ENCODE results near the gene RPS6KL1.

RPS6KL1 gene

GRCh38 chr14:74913393-74913910 lies 9.6 kb downstream of the RPS6KL1 start:
- no peak overlapping the region for H3K27ac ChIP-seq (ENCODE audit: low read depth, low read length)
- H3K9ac ChIP-seq (ENCODE audit: low read depth in 1 of 2, low read length in 2 of 2): peak overlapping the region in 1 of 2 donors; percentile 17
- H3K4me3 ChIP-seq (ENCODE audit: low read depth in 1 of 2, low read length in 2 of 2): no peak overlapping the region
- no peaks in the 10 kb centered on the region for H3K9me3 ChIP-seq (ENCODE audit: control insufficient read depth in 1 of 2, low read length in 2 of 2)
- H3K4me1 ChIP-seq (ENCODE audit: control insufficient read depth in 1 of 2, insufficient read depth in 2 of 2, low read length in 2 of 2): peaks cover 12% of the 10 kb centered on the region in 2 donors
- no peaks in the 10 kb centered on the region for H3K36me3 ChIP-seq (ENCODE audit: control insufficient read depth in 1 of 2, insufficient read depth in 2 of 2, low read length in 2 of 2)
- no peaks in the 10 kb centered on the region for H3K27me3 ChIP-seq (ENCODE audit: control insufficient read depth in 1 of 2, insufficient read depth in 2 of 2, low read length in 2 of 2)

GRCh38 chr14:74912801-74913200 lies 10.3 kb downstream of the RPS6KL1 start:
- Histone ChIP-seq H3K4me1 (ENCODE audit: control insufficient read depth in 1 of 2, insufficient read depth in 2 of 2, low read length in 2 of 2) (peaks cover 12 to 17% of the 10 kb centered on the region in 2 donors), H3K9me3 (ENCODE audit: control insufficient read depth in 1 of 2, low read length in 2 of 2) (no peaks in the 10 kb centered on the region), H3K27ac (ENCODE audit: low read depth, low read length) (no peak overlapping the region)

GRCh38 chr14:74912111-74912510 lies 10.9 kb downstream of the RPS6KL1 start:
- no peak overlapping the region for H3K27ac ChIP-seq (ENCODE audit: low read depth, low read length)
- H3K9me3 ChIP-seq (ENCODE audit: control insufficient read depth in 1 of 2, low read length in 2 of 2): no peaks in the 10 kb centered on the region
- H3K27me3 ChIP-seq (ENCODE audit: control insufficient read depth in 1 of 2, insufficient read depth in 2 of 2, low read length in 2 of 2): no peaks in the 10 kb centered on the region
- no peak overlapping the region for H3K4me3 ChIP-seq (ENCODE audit: low read depth in 1 of 2, low read length in 2 of 2)
- no peak overlapping the region for H3K9ac ChIP-seq (ENCODE audit: low read depth in 1 of 2, low read length in 2 of 2)
- H3K36me3 ChIP-seq (ENCODE audit: control insufficient read depth in 1 of 2, insufficient read depth in 2 of 2, low read length in 2 of 2): no peaks in the 10 kb centered on the region
- peaks cover 19 to 24% of the 10 kb centered on the region in 2 donors for H3K4me1 ChIP-seq (ENCODE audit: control insufficient read depth in 1 of 2, insufficient read depth in 2 of 2, low read length in 2 of 2)

More at GRCh38 chr14:74912801-74913200, 10.3 kb downstream of the RPS6KL1 start:
- no peaks in the 10 kb centered on the region for H3K27me3 ChIP-seq (ENCODE audit: control insufficient read depth in 1 of 2, insufficient read depth in 2 of 2, low read length in 2 of 2)
- H3K36me3 ChIP-seq (ENCODE audit: control insufficient read depth in 1 of 2, insufficient read depth in 2 of 2, low read length in 2 of 2): no peaks in the 10 kb centered on the region
- no peak overlapping the region for H3K4me3 ChIP-seq (ENCODE audit: low read depth in 1 of 2, low read length in 2 of 2)
- no peak overlapping the region for H3K9ac ChIP-seq (ENCODE audit: low read depth in 1 of 2, low read length in 2 of 2)

- no peak overlapping the region for H3K27ac ChIP-seq (ENCODE audit: low read depth, low read length)
These were observed 11.4 kb downstream of the RPS6KL1 start for GRCh38 chr14:74911704-74912103.

GRCh38 chr14:74911221-74911620 lies 11.8 kb downstream of the RPS6KL1 start:
- Histone ChIP-seq H3K9ac (ENCODE audit: low read depth in 1 of 2, low read length in 2 of 2) (no peak overlapping the region), H3K36me3 (ENCODE audit: control insufficient read depth in 1 of 2, insufficient read depth in 2 of 2, low read length in 2 of 2) (peaks cover 0 to 5% of the 10 kb centered on the region in 2 donors), H3K4me3 (ENCODE audit: low read depth in 1 of 2, low read length in 2 of 2) (no peak overlapping the region), H3K4me1 (ENCODE audit: control insufficient read depth in 1 of 2, insufficient read depth in 2 of 2, low read length in 2 of 2) (peaks cover 21 to 28% of the 10 kb centered on the region in 2 donors), H3K9me3 (ENCODE audit: control insufficient read depth in 1 of 2, low read length in 2 of 2) (no peaks in the 10 kb centered on the region), H3K27ac (ENCODE audit: low read depth, low read length) (no peak overlapping the region), H3K27me3 (ENCODE audit: control insufficient read depth in 1 of 2, insufficient read depth in 2 of 2, low read length in 2 of 2) (no peaks in the 10 kb centered on the region)

More at GRCh38 chr14:74911704-74912103, 11.4 kb downstream of the RPS6KL1 start:
- Histone ChIP-seq H3K4me1 (ENCODE audit: control insufficient read depth in 1 of 2, insufficient read depth in 2 of 2, low read length in 2 of 2) (peaks cover 21 to 28% of the 10 kb centered on the region in 2 donors), H3K9ac (ENCODE audit: low read depth in 1 of 2, low read length in 2 of 2) (no peak overlapping the region), H3K36me3 (ENCODE audit: control insufficient read depth in 1 of 2, insufficient read depth in 2 of 2, low read length in 2 of 2) (peaks cover 0 to under 1% of the 10 kb centered on the region in 2 donors), H3K9me3 (ENCODE audit: control insufficient read depth in 1 of 2, low read length in 2 of 2) (no peaks in the 10 kb centered on the region), H3K27me3 (ENCODE audit: control insufficient read depth in 1 of 2, insufficient read depth in 2 of 2, low read length in 2 of 2) (no peaks in the 10 kb centered on the region), H3K4me3 (ENCODE audit: low read depth in 1 of 2, low read length in 2 of 2) (no peak overlapping the region)

- Histone ChIP-seq H3K9ac (ENCODE audit: low read depth in 1 of 2, low read length in 2 of 2) (no peak overlapping the region), H3K4me3 (ENCODE audit: low read depth in 1 of 2, low read length in 2 of 2) (peak overlapping the region in 1 of 2 donors; percentile 16), H3K36me3 (ENCODE audit: control insufficient read depth in 1 of 2, insufficient read depth in 2 of 2, low read length in 2 of 2) (peaks cover 0 to 6% of the 10 kb centered on the region in 2 donors), H3K27me3 (ENCODE audit: control insufficient read depth in 1 of 2, insufficient read depth in 2 of 2, low read length in 2 of 2) (no peaks in the 10 kb centered on the region), H3K9me3 (ENCODE audit: control insufficient read depth in 1 of 2, low read length in 2 of 2) (no peaks in the 10 kb centered on the region), H3K4me1 (ENCODE audit: control insufficient read depth in 1 of 2, insufficient read depth in 2 of 2, low read length in 2 of 2) (peaks cover 25 to 33% of the 10 kb centered on the region in 2 donors), H3K27ac (ENCODE audit: low read depth, low read length) (no peak overlapping the region)
These were observed 12.5 kb downstream of the RPS6KL1 start for GRCh38 chr14:74910556-74910955.

- H3K4me3 ChIP-seq (ENCODE audit: low read depth in 1 of 2, low read length in 2 of 2): no peak overlapping the region
- no peak overlapping the region for H3K9ac ChIP-seq (ENCODE audit: low read depth in 1 of 2, low read length in 2 of 2)
- no peak overlapping the region for H3K27ac ChIP-seq (ENCODE audit: low read depth, low read length)
- H3K27me3 ChIP-seq (ENCODE audit: control insufficient read depth in 1 of 2, insufficient read depth in 2 of 2, low read length in 2 of 2): no peaks in the 10 kb centered on the region
- H3K4me1 ChIP-seq (ENCODE audit: control insufficient read depth in 1 of 2, insufficient read depth in 2 of 2, low read length in 2 of 2): peaks cover 25 to 35% of the 10 kb centered on the region in 2 donors
- H3K9me3 ChIP-seq (ENCODE audit: control insufficient read depth in 1 of 2, low read length in 2 of 2): no peaks in the 10 kb centered on the region
- H3K36me3 ChIP-seq (ENCODE audit: control insufficient read depth in 1 of 2, insufficient read depth in 2 of 2, low read length in 2 of 2): peaks cover 0 to 11% of the 10 kb centered on the region in 2 donors
These were observed 13.1 kb downstream of the RPS6KL1 start for GRCh38 chr14:74909911-74910310.

GRCh38 chr14:74909501-74909900 lies 13.6 kb downstream of the RPS6KL1 start:
- H3K9me3 ChIP-seq (ENCODE audit: control insufficient read depth in 1 of 2, low read length in 2 of 2): no peaks in the 10 kb centered on the region
- H3K36me3 ChIP-seq (ENCODE audit: control insufficient read depth in 1 of 2, insufficient read depth in 2 of 2, low read length in 2 of 2): peaks cover 0 to 15% of the 10 kb centered on the region in 2 donors
- H3K4me3 ChIP-seq (ENCODE audit: low read depth in 1 of 2, low read length in 2 of 2): no peak overlapping the region
- no peak overlapping the region for H3K27ac ChIP-seq (ENCODE audit: low read depth, low read length)
- H3K27me3 ChIP-seq (ENCODE audit: control insufficient read depth in 1 of 2, insufficient read depth in 2 of 2, low read length in 2 of 2): no peaks in the 10 kb centered on the region
- no peak overlapping the region for H3K9ac ChIP-seq (ENCODE audit: low read depth in 1 of 2, low read length in 2 of 2)
- H3K4me1 ChIP-seq (ENCODE audit: control insufficient read depth in 1 of 2, insufficient read depth in 2 of 2, low read length in 2 of 2): peaks cover 25 to 35% of the 10 kb centered on the region in 2 donors

- Histone ChIP-seq H3K9me3 (ENCODE audit: control insufficient read depth in 1 of 2, low read length in 2 of 2) (no peaks in the 10 kb centered on the region), H3K27me3 (ENCODE audit: control insufficient read depth in 1 of 2, insufficient read depth in 2 of 2, low read length in 2 of 2) (no peaks in the 10 kb centered on the region), H3K27ac (ENCODE audit: low read depth, low read length) (no peak overlapping the region), H3K4me3 (ENCODE audit: low read depth in 1 of 2, low read length in 2 of 2) (no peak overlapping the region), H3K9ac (ENCODE audit: low read depth in 1 of 2, low read length in 2 of 2) (no peak overlapping the region), H3K36me3 (ENCODE audit: control insufficient read depth in 1 of 2, insufficient read depth in 2 of 2, low read length in 2 of 2) (peaks cover 0 to 18% of the 10 kb centered on the region in 2 donors), H3K4me1 (ENCODE audit: control insufficient read depth in 1 of 2, insufficient read depth in 2 of 2, low read length in 2 of 2) (peaks cover 25 to 35% of the 10 kb centered on the region in 2 donors)
These were observed 14.2 kb downstream of the RPS6KL1 start for GRCh38 chr14:74908861-74909341.

- Histone ChIP-seq H3K36me3 (ENCODE audit: control insufficient read depth in 1 of 2, insufficient read depth in 2 of 2, low read length in 2 of 2) (peaks cover 5 to 28% of the 10 kb centered on the region in 2 donors), H3K4me1 (ENCODE audit: control insufficient read depth in 1 of 2, insufficient read depth in 2 of 2, low read length in 2 of 2) (peaks cover 25 to 35% of the 10 kb centered on the region in 2 donors), H3K27me3 (ENCODE audit: control insufficient read depth in 1 of 2, insufficient read depth in 2 of 2, low read length in 2 of 2) (no peaks in the 10 kb centered on the region), H3K9ac (ENCODE audit: low read depth in 1 of 2, low read length in 2 of 2) (no peak overlapping the region), H3K9me3 (ENCODE audit: control insufficient read depth in 1 of 2, low read length in 2 of 2) (no peaks in the 10 kb centered on the region), H3K4me3 (ENCODE audit: low read depth in 1 of 2, low read length in 2 of 2) (no peak overlapping the region), H3K27ac (ENCODE audit: low read depth, low read length) (no peak overlapping the region)
These were observed 15.3 kb downstream of the RPS6KL1 start for GRCh38 chr14:74907744-74908143.

All from duodenal mucosa (tissue), 2 donors.